Lower lobe of right lung (tissue), 2 donors: ENCODE results near the gene RNF144A. TPM values are rescaled to one million over a fixed set of nuclear protein-coding genes. Genes with fewer than 3 reads are reported as not detected.

Source experiments
- ATAC-seq, 2 donors: fragments of 200-7000 bp; cut with Tn5 transposase; one replicate each; pipeline ENCODE4 v1.9.1; 2020 to 2022; ENCODE audit warnings: mild to moderate bottlenecking in 2 of 2, moderate library complexity in 2 of 2
- DNase-seq: peaks from one replicate; pipeline ENCODE4 v3.0.0-alpha.2; 2020
- H3K27ac ChIP-seq: fragments of 200-600 bp; one replicate; pipeline ENCODE4 v1.8.0; 2022
- H3K27me3 ChIP-seq: fragments of 200-600 bp; one replicate; pipeline ENCODE4 v1.8.0; 2022; ENCODE audit warnings: low read depth
- H3K36me3 ChIP-seq: fragments of 200-600 bp; one replicate; pipeline ENCODE4 v1.8.0; 2022; ENCODE audit warnings: mild to moderate bottlenecking
- H3K4me1 ChIP-seq: fragments of 200-600 bp; one replicate; pipeline ENCODE4 v1.8.0; 2022
- H3K4me3 ChIP-seq: fragments of 200-600 bp; one replicate; pipeline ENCODE4 v1.8.0; 2022; ENCODE audit warnings: mild to moderate bottlenecking
- H3K9me3 ChIP-seq: fragments of 200-600 bp; one replicate; pipeline ENCODE4 v1.8.0; 2022
- CTCF ChIP-seq: fragments of 200-600 bp; IDR thresholded peaks from one replicate; pipeline ENCODE4 v1.8.0; 2022; ENCODE audit warnings: antibody characterized with exemption, mild to moderate bottlenecking
- intact Hi-C: fragments of 100-400 bp; cut with DNase I; formaldehyde crosslinking; loops from one replicate; pipeline ENCODE4 v1.11.0; 2022
- total RNA-seq: library from RNA; stranded (reverse); fragmentation: NEBNext Ultra II Directional; extraction: Animal tissue kit (Norgen Biotek cat#: 25700); gene quantifications from one replicate; pipeline ENCODE4 v1.2.1, GENCODE V29; 2021
- donor health status: DM: no; HTN: yes; CAD: no; lungs with severe emphysema.

RNF144A gene
- total RNA-seq, 1 donor from 2014 or later, result 13.9 TPM

- DNase-seq, result no peak
- TF ChIP-seq CTCF, result no peak
- H3K36me3 ChIP-seq, result no peaks in the 10 kb centered on the region
- H3K4me3 ChIP-seq, result no peak overlapping the region
- H3K9me3 ChIP-seq, result no peaks in the 10 kb centered on the region
- intact Hi-C loops, result no loop called here
- H3K27me3 ChIP-seq, result no peaks in the 10 kb centered on the region
- H3K4me1 ChIP-seq, result peaks cover 23% of the 10 kb centered on the region
- no peak for ATAC-seq
- peak overlapping the region; percentile 62 for H3K27ac ChIP-seq
These were observed 75.6 kb downstream of the RNF144A start for GRCh38 chr2:6992794-6993228.

GRCh38 chr2:6993229-6993640 lies 76.0 kb downstream of the RNF144A start:
- no peak for TF ChIP-seq CTCF
- intact Hi-C loops, result no loop called here
- no peaks in the 10 kb centered on the region for H3K36me3 ChIP-seq
- H3K27me3 ChIP-seq, result no peaks in the 10 kb centered on the region
- DNase-seq, result no peak
- peaks cover 23% of the 10 kb centered on the region for H3K4me1 ChIP-seq
- peak overlapping the region; percentile 7 for H3K27ac ChIP-seq
- H3K9me3 ChIP-seq, result no peaks in the 10 kb centered on the region
- peak; percentile 43 to 44 for ATAC-seq
- no peak overlapping the region for H3K4me3 ChIP-seq

- ATAC-seq, result no peak
- Histone ChIP-seq H3K27ac (peak overlapping the region; percentile 7), H3K27me3 (no peaks in the 10 kb centered on the region), H3K9me3 (no peaks in the 10 kb centered on the region), H3K36me3 (no peaks in the 10 kb centered on the region), H3K4me1 (peaks cover 23% of the 10 kb centered on the region), H3K4me3 (no peak overlapping the region)
- no peak for TF ChIP-seq CTCF
- DNase-seq, result no peak
- intact Hi-C loops, result no loop called here
These were observed 76.7 kb downstream of the RNF144A start for GRCh38 chr2:6993936-6994335.

GRCh38 chr2:6994536-6995128 lies 77.4 kb downstream of the RNF144A start:
- Histone ChIP-seq H3K4me3 (no peak overlapping the region), H3K27ac (no peak overlapping the region), H3K36me3 (no peaks in the 10 kb centered on the region), H3K27me3 (no peaks in the 10 kb centered on the region), H3K4me1 (peaks cover 23% of the 10 kb centered on the region), H3K9me3 (no peaks in the 10 kb centered on the region)
- no peak for TF ChIP-seq CTCF
- ATAC-seq (no peak), DNase-seq (no peak)
- intact Hi-C loops, result no loop called here

- H3K27ac ChIP-seq, result no peak overlapping the region
- H3K36me3 ChIP-seq, result no peaks in the 10 kb centered on the region
- no peak overlapping the region for H3K4me3 ChIP-seq
- DNase-seq (no peak), ATAC-seq (no peak)
- TF ChIP-seq CTCF, result no peak
- H3K4me1 ChIP-seq, result peaks cover 23% of the 10 kb centered on the region
- intact Hi-C loops, result no loop called here
- H3K9me3 ChIP-seq, result no peaks in the 10 kb centered on the region
- no peaks in the 10 kb centered on the region for H3K27me3 ChIP-seq
These were observed 78.3 kb downstream of the RNF144A start for GRCh38 chr2:6995391-6996097.
